SU-DHL-6 (cell line): Measurements from ENCODE around the gene ARHGAP22.

Source experiments
- H2AFZ ChIP-seq: fragments of 200-600 bp; sonication (generic); 2 replicates; pipeline ENCODE4 v1.6.1; 2014; ENCODE audit warnings: low read depth, mild to moderate bottlenecking, moderate library complexity, mixed read lengths, antibody characterized with exemption, low read length; ENCODE audit not compliant: severe bottlenecking
- H3F3A ChIP-seq: fragments of 200-600 bp; shearing (Covaris generic); 2 replicates; pipeline ENCODE4 v1.6.0; 2016; ENCODE audit warnings: antibody characterized with exemption, mild to moderate bottlenecking; ENCODE audit not compliant: insufficient read depth
- H3K27ac ChIP-seq: fragments of 200-600 bp; sonication (generic); 2 replicates; pipeline ENCODE4 v1.5.1; 2016; ENCODE audit warnings: low read depth, mild to moderate bottlenecking, low read length, moderate library complexity, mixed read lengths
- H3K27me3 ChIP-seq: fragments of 200-600 bp; sonication (generic), shearing (Covaris generic); 2 replicates; pipeline ENCODE4 v1.6.0; 2014; ENCODE audit warnings: mild to moderate bottlenecking, low read length
- H3K36me3 ChIP-seq: fragments of 200-600 bp; sonication (generic); 2 replicates; pipeline ENCODE4 v1.6.1; 2014; ENCODE audit warnings: mild to moderate bottlenecking, low read length, mixed read lengths
- H3K4me2 ChIP-seq: fragments of 300-600, 200-600 bp; shearing (Covaris generic), sonication (generic); 2 replicates; pipeline ENCODE4 v1.6.0; 2014; ENCODE audit warnings: low read length, low read depth, mild to moderate bottlenecking; ENCODE audit not compliant: poor library complexity, severe bottlenecking
- H3K4me3 ChIP-seq: fragments of 200-600 bp; sonication (generic); 2 replicates; pipeline ENCODE4 v1.5.1; 2014; ENCODE audit warnings: antibody characterized with exemption, low read length, mild to moderate bottlenecking, mixed read lengths; ENCODE audit not compliant: insufficient read depth, poor library complexity, severe bottlenecking
- H3K79me2 ChIP-seq: fragments of 200-600 bp; sonication (generic); 2 replicates; pipeline ENCODE4 v1.6.1; 2014; ENCODE audit warnings: mild to moderate bottlenecking, low read length, moderate library complexity; ENCODE audit not compliant: insufficient read depth
- H3K9ac ChIP-seq: fragments of 200-600 bp; sonication (generic); 2 replicates; pipeline ENCODE4 v1.7.0; 2014; ENCODE audit warnings: mild to moderate bottlenecking, low read length
- H3K9me2 ChIP-seq: fragments of 200-600 bp; sonication (generic); replicated peaks from 2 replicates; pipeline ENCODE4 v1.6.1; 2014; ENCODE audit warnings: low read length; ENCODE audit not compliant: insufficient read depth
- H3K9me3 ChIP-seq: fragments of 200-600 bp; sonication (generic); 2 replicates; pipeline ENCODE4 v1.6.1; 2014; ENCODE audit warnings: low read length, mixed read lengths; ENCODE audit not compliant: insufficient read depth
- H4K20me1 ChIP-seq: fragments of 200-600 bp; sonication (generic); 2 replicates; pipeline ENCODE4 v1.6.1; 2014; ENCODE audit warnings: low read depth, mild to moderate bottlenecking, antibody characterized with exemption, low read length, moderate library complexity, mixed read lengths
- EZH2phosphoT487 ChIP-seq: fragments of 200-600 bp; sonication (generic), shearing (Covaris generic); conservative IDR thresholded peaks from 2 replicates; pipeline ENCODE4 v1.6.1; 2018; ENCODE audit warnings: mild to moderate bottlenecking, antibody characterized with exemption, low read length, moderate library complexity, mixed read lengths
- TF ChIP-seq, protein P1 (sequence below): fragments of 200-600 bp; sonication (generic); IDR thresholded peaks from one replicate; pipeline ENCODE4 v1.5.1; 2017; ENCODE audit warnings: antibody characterized with exemption, mild to moderate bottlenecking, low read length, moderate library complexity; ENCODE audit not compliant: insufficient read depth, poor library complexity, severe bottlenecking

ARHGAP22 gene

GRCh38 chr10:48482207-48482606, 122.7 kb downstream of the ARHGAP22 start:
- H3K9me2 ChIP-seq, result no peaks in the 10 kb centered on the region
- H2AFZ ChIP-seq, result no peak overlapping the region
- H3K27ac ChIP-seq, result no peak overlapping the region
- H3K36me3 ChIP-seq, result no peaks in the 10 kb centered on the region
- no peaks in the 10 kb centered on the region for H3K79me2 ChIP-seq
- H3F3A ChIP-seq, result no peaks in the 10 kb centered on the region
- no peaks in the 10 kb centered on the region for H3K9me3 ChIP-seq
- no peak overlapping the region for H3K4me2 ChIP-seq
- H4K20me1 ChIP-seq, result no peaks in the 10 kb centered on the region; the same call in 1 of the 2 replicates
- no peak overlapping the region for H3K4me3 ChIP-seq
- no peaks in the 10 kb centered on the region for H3K27me3 ChIP-seq
- H3K9ac ChIP-seq, result no peak overlapping the region
- no peak for TF ChIP-seq EZH2phosphoT487
- TF ChIP-seq, protein P1, sequence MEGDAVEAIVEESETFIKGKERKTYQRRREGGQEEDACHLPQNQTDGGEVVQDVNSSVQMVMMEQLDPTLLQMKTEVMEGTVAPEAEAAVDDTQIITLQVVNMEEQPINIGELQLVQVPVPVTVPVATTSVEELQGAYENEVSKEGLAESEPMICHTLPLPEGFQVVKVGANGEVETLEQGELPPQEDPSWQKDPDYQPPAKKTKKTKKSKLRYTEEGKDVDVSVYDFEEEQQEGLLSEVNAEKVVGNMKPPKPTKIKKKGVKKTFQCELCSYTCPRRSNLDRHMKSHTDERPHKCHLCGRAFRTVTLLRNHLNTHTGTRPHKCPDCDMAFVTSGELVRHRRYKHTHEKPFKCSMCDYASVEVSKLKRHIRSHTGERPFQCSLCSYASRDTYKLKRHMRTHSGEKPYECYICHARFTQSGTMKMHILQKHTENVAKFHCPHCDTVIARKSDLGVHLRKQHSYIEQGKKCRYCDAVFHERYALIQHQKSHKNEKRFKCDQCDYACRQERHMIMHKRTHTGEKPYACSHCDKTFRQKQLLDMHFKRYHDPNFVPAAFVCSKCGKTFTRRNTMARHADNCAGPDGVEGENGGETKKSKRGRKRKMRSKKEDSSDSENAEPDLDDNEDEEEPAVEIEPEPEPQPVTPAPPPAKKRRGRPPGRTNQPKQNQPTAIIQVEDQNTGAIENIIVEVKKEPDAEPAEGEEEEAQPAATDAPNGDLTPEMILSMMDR, result no peak

DNA sequence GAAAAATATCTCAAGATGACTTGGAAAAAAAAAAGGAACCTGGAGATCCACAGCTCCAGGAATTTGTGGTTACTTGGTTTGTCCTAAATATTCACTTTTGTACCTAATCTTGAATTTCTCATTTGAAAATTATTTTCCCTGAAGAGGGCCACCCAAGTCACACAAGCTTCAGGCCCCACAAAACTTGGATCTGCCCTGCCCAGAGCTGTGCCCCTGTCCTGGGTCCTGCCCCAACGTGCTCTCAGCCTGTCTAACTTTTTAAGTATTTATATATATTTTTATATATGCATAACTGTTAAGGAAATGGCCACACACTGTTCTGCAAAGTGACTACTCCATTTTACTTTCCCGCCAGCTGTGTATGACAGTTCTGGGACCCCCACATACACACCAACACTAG, 123.5 kb downstream of the ARHGAP22 start:
- Histone ChIP-seq H2AFZ (no peak overlapping the region), H3K27me3 (no peaks in the 10 kb centered on the region), H4K20me1 (no peaks in the 10 kb centered on the region; the same call in 1 of the 2 replicates), H3F3A (no peaks in the 10 kb centered on the region), H3K36me3 (no peaks in the 10 kb centered on the region), H3K4me2 (no peak overlapping the region), H3K27ac (no peak overlapping the region), H3K9me2 (no peaks in the 10 kb centered on the region), H3K9ac (no peak overlapping the region), H3K79me2 (no peaks in the 10 kb centered on the region), H3K9me3 (no peaks in the 10 kb centered on the region), H3K4me3 (no peak overlapping the region)
- TF ChIP-seq EZH2phosphoT487, result no peak
- TF ChIP-seq, protein P1, result no peak

- Histone ChIP-seq H3K27ac (no peak overlapping the region), H3K79me2 (no peaks in the 10 kb centered on the region), H3K9me2 (no peaks in the 10 kb centered on the region)
These were observed 124.2 kb downstream of the ARHGAP22 start for GRCh38 chr10:48480397-48481374.

More at GRCh38 chr10:48480397-48481374, 124.2 kb downstream of the ARHGAP22 start:
- no peaks in the 10 kb centered on the region; the same call in 1 of the 2 replicates for H4K20me1 ChIP-seq
- H2AFZ ChIP-seq, result no peak overlapping the region
- no peak for TF ChIP-seq EZH2phosphoT487
- H3K9ac ChIP-seq, result no peak overlapping the region
- H3K36me3 ChIP-seq, result no peaks in the 10 kb centered on the region
- no peak overlapping the region for H3K4me2 ChIP-seq
- no peak overlapping the region for H3K4me3 ChIP-seq
- H3K27me3 ChIP-seq, result no peaks in the 10 kb centered on the region
- no peaks in the 10 kb centered on the region for H3K9me3 ChIP-seq
- no peaks in the 10 kb centered on the region for H3F3A ChIP-seq
